ENCODE results near the gene ADARB1. TPM values are rescaled to one million over a fixed set of nuclear protein-coding genes. Genes with fewer than 3 reads are reported as not detected.

The ADARB1 gene
- polyA plus RNA-seq, 3 donors = 0.40 to 2.6 (median 1.0) TPM

- intact Hi-C loops (cut with micrococcal nuclease) = no loop called here
- no peak overlapping the region for H3K4me3 Mint-ChIP-seq
- H4K20me1 ChIP-seq (ENCODE audit: insufficient read depth, low read length) = no peaks in the 10 kb centered on the region
- no peak overlapping the region for H3K27ac Mint-ChIP-seq
- H3K4me1 ChIP-seq (ENCODE audit: control insufficient read depth in 1 of 2, insufficient read depth in 2 of 2, low read length in 2 of 2) = no peaks in the 10 kb centered on the region
- no peak for TF ChIP-seq CTCF (IDR thresholded peaks at IDR 0.05)
- H3K36me3 ChIP-seq (replicated peaks in 1 of 2; ENCODE audit: control insufficient read depth in 1 of 2, insufficient read depth in 2 of 2, low read length in 2 of 2) = peaks cover 8 to 13% of the 10 kb centered on the region in 2 donors
- no peaks in the 10 kb centered on the region for H3K79me2 ChIP-seq (ENCODE audit: insufficient read depth, low read length)
- H3K27ac ChIP-seq (ENCODE audit: low read depth in 1 of 2, low read length in 2 of 2) = no peak overlapping the region
- peaks cover 0 to 7% of the 10 kb centered on the region in 2 donors for H3K27me3 ChIP-seq (ENCODE audit: control insufficient read depth in 2 of 2, insufficient read depth in 2 of 2, low read length in 2 of 2)
- no peaks in the 10 kb centered on the region for H3K4me1 Mint-ChIP-seq
- H3K9ac ChIP-seq (ENCODE audit: insufficient read depth, low read length, poor library complexity, severe bottlenecking) = no peak overlapping the region
- peaks cover 7 to 26% (median 12%) of the 10 kb centered on the region in 3 donors for H3K27me3 Mint-ChIP-seq (ENCODE audit: low read depth in 3 of 3)
- H3K36me3 Mint-ChIP-seq = peaks cover 9 to 12% of the 10 kb centered on the region in 2 donors
- no peak for DNase-seq
- no peak overlapping the region for H2AFZ ChIP-seq (ENCODE audit: insufficient read depth, low read depth, low read length, poor library complexity, severe bottlenecking)
- H3K4me3 ChIP-seq (replicated peaks in 1 of 3; ENCODE audit: low read depth in 2 of 3, low read length in 3 of 3) = no peak overlapping the region
- H3K4me2 ChIP-seq (replicated peaks; ENCODE audit: extremely low read depth, low read length, poor library complexity, severe bottlenecking) = no peak overlapping the region
- 94% methylated on average over 11 of the region's 17 CpGs for WGBS (ENCODE audit: insufficient coverage)
- peaks cover 0 to 1% (median 0%) of the 10 kb centered on the region in 7 donors for H3K9me3 Mint-ChIP-seq
- no peaks in the 10 kb centered on the region for H3K9me3 ChIP-seq (replicated peaks in 1 of 2; ENCODE audit: control insufficient read depth in 1 of 2, insufficient read depth in 1 of 2, low read length in 2 of 2)
Observed at GRCh38 chr21:45259206-45259840, 184.9 kb downstream of the ADARB1 start.

- H4K20me1 ChIP-seq (ENCODE audit: insufficient read depth, low read length) = no peaks in the 10 kb centered on the region
- no peaks in the 10 kb centered on the region for H3K9me3 ChIP-seq (replicated peaks in 1 of 2; ENCODE audit: control insufficient read depth in 1 of 2, insufficient read depth in 1 of 2, low read length in 2 of 2)
- H3K4me3 ChIP-seq (replicated peaks in 1 of 3; ENCODE audit: low read depth in 2 of 3, low read length in 3 of 3) = no peak overlapping the region
- Mint-ChIP-seq H3K4me3 (no peak overlapping the region), H3K9me3 (peaks cover 0 to 1% (median 0%) of the 10 kb centered on the region in 7 donors), H3K4me1 (no peaks in the 10 kb centered on the region), H3K27me3 (ENCODE audit: low read depth in 3 of 3) (peaks cover 7 to 21% (median 12%) of the 10 kb centered on the region in 3 donors), H3K36me3 (peaks cover 17 to 22% of the 10 kb centered on the region in 2 donors), H3K27ac (no peak overlapping the region)
- no peak overlapping the region for H3K4me2 ChIP-seq (replicated peaks; ENCODE audit: extremely low read depth, low read length, poor library complexity, severe bottlenecking)
- peaks cover 16 to 21% of the 10 kb centered on the region in 2 donors for H3K36me3 ChIP-seq (replicated peaks in 1 of 2; ENCODE audit: control insufficient read depth in 1 of 2, insufficient read depth in 2 of 2, low read length in 2 of 2)
- H3K27ac ChIP-seq (ENCODE audit: low read depth in 1 of 2, low read length in 2 of 2) = no peak overlapping the region
- WGBS (ENCODE audit: insufficient coverage) = 67% methylated on average over 3 of the region's 5 CpGs
- no peaks in the 10 kb centered on the region for H3K79me2 ChIP-seq (ENCODE audit: insufficient read depth, low read length)
- TF ChIP-seq CTCF (IDR thresholded peaks at IDR 0.05) = no peak
- H2AFZ ChIP-seq (ENCODE audit: insufficient read depth, low read depth, low read length, poor library complexity, severe bottlenecking) = no peak overlapping the region
- peak in 1 of 3 donors; percentile 2 for DNase-seq
- H3K9ac ChIP-seq (ENCODE audit: insufficient read depth, low read length, poor library complexity, severe bottlenecking) = no peak overlapping the region
- H3K27me3 ChIP-seq (ENCODE audit: control insufficient read depth in 2 of 2, insufficient read depth in 2 of 2, low read length in 2 of 2) = peaks cover 0 to 7% of the 10 kb centered on the region in 2 donors
- intact Hi-C loops (cut with micrococcal nuclease) = loop anchor here in 1 of 2 donors (10.0 kb wide), 1 partner anchor 96 kb away; no protein-coding TSS in a partner anchor
- no peaks in the 10 kb centered on the region for H3K4me1 ChIP-seq (ENCODE audit: control insufficient read depth in 1 of 2, insufficient read depth in 2 of 2, low read length in 2 of 2)
Observed at GRCh38 chr21:45260191-45260825, 185.9 kb downstream of the ADARB1 start.

All from CD14-positive monocyte (primary cell).